AG04450 (cell line): Measurements from ENCODE around the gene TNFAIP8L2. TPM values are rescaled to one million over a fixed set of nuclear protein-coding genes. Genes with fewer than 3 reads are reported as not detected.

Experiments
- CTCF ChIA-PET: fragments of 300-600, 350-600 bp; formaldehyde crosslinking; extraction: SDS; loops from one replicate; lab custom pipeline; 2022; ENCODE audit warnings: antibody characterized with exemption, inconsistent platforms; lab: Charles Lee
- POLR2A ChIA-PET: fragments of 350-600 bp; formaldehyde crosslinking; extraction: SDS; loops from one replicate; lab custom pipeline; 2021; ENCODE audit warnings: antibody characterized with exemption, inconsistent platforms; lab: Yijun Ruan, JAX
- DNase-seq: peaks from one replicate; pipeline ENCODE4 v3.0.0-alpha.2; 2011; ENCODE audit warnings: low read depth, low spot score
- H3K27ac ChIP-seq: one replicate; pipeline ENCODE4 v1.5.1; 2012; ENCODE audit warnings: low read depth, low read length, control low read depth
- H3K27me3 ChIP-seq: one replicate; pipeline ENCODE4 v1.6.0; 2012; ENCODE audit warnings: low read length; ENCODE audit not compliant: control insufficient read depth, insufficient read depth
- H3K4me3 ChIP-seq: 2 replicates; pipeline ENCODE4 v1.5.1; 2011; ENCODE audit warnings: mild to moderate bottlenecking, low read depth, low read length, control low read depth
- H3K9me3 ChIP-seq: 2 replicates; pipeline ENCODE4 v1.5.1; 2012; ENCODE audit warnings: low read length; ENCODE audit not compliant: control insufficient read depth, insufficient read depth
- polyA plus RNA-seq: library from polyadenylated mRNA; depleted of rRNA; stranded (reverse); fragments of >200 nt; gene quantifications from 2 replicates; pipeline ENCODE4 v1.2.3, GENCODE V29; 2011
- TF ChIP-seq, protein P1 (sequence below): IDR thresholded peaks from 2 replicates; pipeline ENCODE4 v1.5.1; 2011; ENCODE audit warnings: low read depth, low read length, control low read depth, inconsistent platforms

Gene TNFAIP8L2
- polyA plus RNA-seq, 1 experiment = not detected

DNA sequence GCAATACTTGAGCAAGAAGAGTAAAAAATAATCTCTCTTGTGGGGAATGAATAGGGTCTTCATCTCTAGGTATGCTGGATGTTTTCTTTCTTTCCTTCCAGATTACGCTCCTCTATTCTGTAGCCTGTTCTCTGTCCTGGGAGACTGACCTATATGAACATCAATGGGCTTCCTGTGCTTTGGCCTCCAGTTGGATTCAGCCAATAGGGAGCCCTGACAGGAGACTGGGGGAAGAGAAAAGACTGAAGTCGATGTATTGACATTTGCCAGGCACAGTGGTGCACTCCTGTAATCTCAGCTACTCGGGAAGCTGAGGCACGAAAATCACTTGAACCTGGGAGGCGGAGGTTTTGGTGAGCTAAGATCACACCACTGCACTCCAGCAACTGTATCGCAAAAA lies 27.6 kb upstream of the TNFAIP8L2 start:
- no peak overlapping the region for H3K27ac ChIP-seq
- TF ChIP-seq, protein P1, sequence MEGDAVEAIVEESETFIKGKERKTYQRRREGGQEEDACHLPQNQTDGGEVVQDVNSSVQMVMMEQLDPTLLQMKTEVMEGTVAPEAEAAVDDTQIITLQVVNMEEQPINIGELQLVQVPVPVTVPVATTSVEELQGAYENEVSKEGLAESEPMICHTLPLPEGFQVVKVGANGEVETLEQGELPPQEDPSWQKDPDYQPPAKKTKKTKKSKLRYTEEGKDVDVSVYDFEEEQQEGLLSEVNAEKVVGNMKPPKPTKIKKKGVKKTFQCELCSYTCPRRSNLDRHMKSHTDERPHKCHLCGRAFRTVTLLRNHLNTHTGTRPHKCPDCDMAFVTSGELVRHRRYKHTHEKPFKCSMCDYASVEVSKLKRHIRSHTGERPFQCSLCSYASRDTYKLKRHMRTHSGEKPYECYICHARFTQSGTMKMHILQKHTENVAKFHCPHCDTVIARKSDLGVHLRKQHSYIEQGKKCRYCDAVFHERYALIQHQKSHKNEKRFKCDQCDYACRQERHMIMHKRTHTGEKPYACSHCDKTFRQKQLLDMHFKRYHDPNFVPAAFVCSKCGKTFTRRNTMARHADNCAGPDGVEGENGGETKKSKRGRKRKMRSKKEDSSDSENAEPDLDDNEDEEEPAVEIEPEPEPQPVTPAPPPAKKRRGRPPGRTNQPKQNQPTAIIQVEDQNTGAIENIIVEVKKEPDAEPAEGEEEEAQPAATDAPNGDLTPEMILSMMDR = no peak
- peaks cover 5% of the 10 kb centered on the region; the same call in 1 of the 2 replicates for H3K9me3 ChIP-seq
- no peak for DNase-seq
- ChIA-PET CTCF (interaction anchor here (0.6 to 1.7 kb wide), 2 partner anchors 29 to 117 kb away, joined by 3 to 6 read pairs; no protein-coding TSS in a partner anchor), POLR2A (interaction anchor here (0.6 to 0.7 kb wide), 2 partner anchors 117 to 200 kb away, joined by 4 to 5 read pairs; no protein-coding TSS in a partner anchor)
- H3K27me3 ChIP-seq = peaks cover 10% of the 10 kb centered on the region
- no peak overlapping the region for H3K4me3 ChIP-seq

DNA sequence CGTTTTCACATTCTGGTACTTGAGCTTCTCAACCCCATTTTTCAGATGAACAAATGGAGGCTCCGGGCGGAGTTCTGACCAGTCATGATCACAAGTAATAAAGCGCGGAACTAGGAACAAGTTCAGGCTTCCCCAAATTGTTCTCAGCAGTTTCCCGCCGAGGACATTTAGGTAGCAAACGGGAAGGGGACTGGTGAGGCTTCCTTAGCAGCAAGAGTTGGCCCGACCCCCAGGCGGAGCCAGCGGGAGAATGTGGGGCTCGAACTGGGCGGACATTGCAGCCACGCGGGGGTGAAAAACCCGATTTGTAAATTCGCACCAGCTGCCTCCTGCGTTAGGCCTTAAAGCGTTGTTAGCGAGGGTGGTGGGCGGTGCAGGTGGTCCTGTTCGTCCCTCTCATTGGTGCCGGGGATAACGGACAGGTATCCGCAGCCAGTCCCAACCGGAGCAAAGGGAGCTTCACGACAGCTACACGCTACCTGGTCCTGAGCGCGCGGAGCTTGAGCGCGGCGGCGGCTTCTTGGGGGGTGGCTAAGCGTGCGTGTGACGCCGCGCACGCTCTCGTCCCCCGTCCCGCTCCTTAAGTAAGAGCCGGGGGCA lies 25.4 kb upstream of the TNFAIP8L2 start:
- no peak overlapping the region for H3K27ac ChIP-seq
- CTCF ChIA-PET = interaction anchor here (0.6 to 2.0 kb wide), 3 partner anchors 28 to 45 kb away, joined by 3 to 7 read pairs (median 3); no protein-coding TSS in a partner anchor

DNA sequence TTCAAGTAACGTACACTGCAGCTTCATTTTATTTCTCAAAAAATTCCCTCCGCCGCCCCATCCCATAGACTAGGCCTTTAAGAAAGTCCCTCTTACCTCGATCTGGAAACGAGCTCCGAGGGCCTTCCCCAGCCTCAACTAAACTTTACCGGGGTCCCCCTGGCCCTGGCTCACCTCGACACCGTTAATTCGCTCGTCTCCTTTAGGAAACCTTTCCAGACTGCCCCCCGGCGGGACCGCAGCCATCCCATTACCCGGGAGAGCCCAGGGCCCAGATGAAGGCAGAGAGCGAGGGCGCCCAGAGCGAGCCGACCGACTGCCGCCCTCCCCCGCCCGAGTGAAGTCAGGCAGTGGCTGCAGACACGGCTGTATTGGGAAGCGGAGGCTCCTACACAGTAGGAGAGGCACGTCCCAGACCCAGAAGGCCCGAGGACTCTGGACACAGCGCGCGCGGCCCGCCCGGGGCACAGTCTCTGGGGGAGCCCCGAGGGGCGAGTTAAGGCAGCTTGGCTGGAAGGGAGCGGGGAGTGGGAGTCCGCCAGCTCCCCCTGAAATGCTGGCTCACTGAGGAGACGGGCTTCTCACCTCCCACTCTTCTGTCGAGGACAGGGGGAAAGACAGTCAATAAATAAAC lies 24.6 kb upstream of the TNFAIP8L2 start:
- CTCF ChIA-PET = interaction anchor here (0.6 to 2.0 kb wide), 3 partner anchors 29 to 46 kb away, joined by 3 to 7 read pairs (median 3); no protein-coding TSS in a partner anchor
- Histone ChIP-seq H3K27me3 (peaks cover 10% of the 10 kb centered on the region), H3K4me3 (peak overlapping the region; percentile 35), H3K27ac (no peak overlapping the region), H3K9me3 (peaks cover 5% of the 10 kb centered on the region; the same call in 1 of the 2 replicates)
- DNase-seq = no peak
- TF ChIP-seq, protein P1 = no peak
- POLR2A ChIA-PET = no interaction called here

More for the DNA sequence above, 25.4 kb upstream of the TNFAIP8L2 start:
- DNase-seq = peak; percentile 52
- Histone ChIP-seq H3K27me3 (peaks cover 10% of the 10 kb centered on the region), H3K4me3 (peak overlapping the region; percentile 35), H3K9me3 (peaks cover 5% of the 10 kb centered on the region; the same call in 1 of the 2 replicates)
- TF ChIP-seq, protein P1 = no peak
- POLR2A ChIA-PET = no interaction called here

DNA sequence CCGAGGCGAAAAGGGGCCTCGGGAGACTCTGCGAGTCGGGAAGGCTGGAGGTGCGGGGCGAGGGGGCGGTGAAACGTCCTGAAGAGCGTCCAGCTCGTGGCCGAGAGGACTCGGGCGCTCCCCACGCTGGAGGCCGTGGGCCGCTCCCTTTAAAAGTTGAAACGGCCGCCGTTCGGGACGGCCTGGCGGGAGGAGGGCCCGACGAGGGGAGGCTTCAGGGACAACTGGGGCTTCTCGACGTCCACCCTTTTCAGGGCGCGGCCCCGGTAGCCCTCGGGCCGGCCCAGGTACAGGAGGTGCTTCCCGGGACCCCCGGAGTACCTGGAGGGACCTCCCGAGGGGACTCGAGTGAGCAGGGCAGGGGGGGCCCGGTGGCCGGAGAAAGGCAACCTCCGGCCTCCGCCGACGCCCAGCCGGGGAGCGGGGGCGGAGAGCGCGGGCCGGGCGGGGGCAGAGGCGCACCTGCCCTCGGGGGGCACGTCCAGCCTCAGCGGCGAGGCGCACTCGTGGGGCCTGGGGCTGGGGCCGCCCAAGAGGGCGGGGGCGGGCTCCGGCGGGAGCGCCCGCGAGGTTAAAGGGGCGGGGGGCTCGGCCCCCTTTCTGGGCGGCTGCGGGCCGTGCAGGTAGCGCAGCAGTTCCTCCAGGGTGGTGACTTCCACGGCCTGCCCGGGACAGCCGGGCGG lies 24.0 kb upstream of the TNFAIP8L2 start:
- ChIA-PET CTCF (interaction anchor here (2.0 kb wide), 1 partner anchor 33 kb away, joined by 7 read pairs; no protein-coding TSS in a partner anchor), POLR2A (no interaction called here)
- TF ChIP-seq, protein P1 = no peak
- Histone ChIP-seq H3K27ac (no peak overlapping the region), H3K27me3 (peaks cover 10% of the 10 kb centered on the region), H3K9me3 (peaks cover 5% of the 10 kb centered on the region; the same call in 1 of the 2 replicates), H3K4me3 (no peak overlapping the region)
- no peak for DNase-seq
